Activated CD8-positive, alpha-beta T cell treated with anti-CD3 and anti-CD28 coated beads for 36 hours (primary cell): Measurements from ENCODE around the gene ATMIN. TPM values are rescaled to one million over a fixed set of nuclear protein-coding genes. Genes with fewer than 3 reads are reported as not detected.

Experiments used
- ATAC-seq: fragments of 200-7000 bp; cut with Tn5 transposase; one replicate; pipeline ENCODE4 v1.10.0; 2021; ENCODE audit warnings: mild to moderate bottlenecking, moderate library complexity
- CTCF ChIA-PET: fragments of 350-600 bp; sonication (Branson Sonifier 250); formaldehyde crosslinking; loops from one replicate; lab custom pipeline; 2021; ENCODE audit warnings: antibody characterized with exemption; lab: Charles Lee
- POLR2A ChIA-PET: fragments of 350-600 bp; sonication (Branson Sonifier 250); formaldehyde crosslinking; loops from one replicate; lab custom pipeline; 2021; ENCODE audit warnings: antibody characterized with exemption; lab: Charles Lee
- DNase-seq: peaks from one replicate; pipeline ENCODE4 v3.0.0-alpha.2; 2020
- H3K27ac Mint-ChIP-seq: one replicate; pipeline ENCODE4 v1.8.0; 2021; ENCODE audit warnings: mild to moderate bottlenecking, mixed read lengths
- H3K27me3 Mint-ChIP-seq: one replicate; pipeline ENCODE4 v1.8.0; 2021; ENCODE audit warnings: mixed read lengths
- H3K36me3 Mint-ChIP-seq: one replicate; pipeline ENCODE4 v1.8.0; 2021; ENCODE audit warnings: low read depth, mixed read lengths
- H3K4me1 Mint-ChIP-seq: one replicate; pipeline ENCODE4 v1.8.0; 2021; ENCODE audit warnings: low read depth, mixed read lengths
- H3K4me3 Mint-ChIP-seq: one replicate; pipeline ENCODE4 v1.8.0; 2021; ENCODE audit warnings: mild to moderate bottlenecking, moderate library complexity, mixed read lengths
- H3K9me3 Mint-ChIP-seq: one replicate; pipeline ENCODE4 v1.8.0; 2021; ENCODE audit warnings: mixed read lengths
- intact Hi-C: fragments of 100-400 bp; cut with micrococcal nuclease; formaldehyde crosslinking; loops from one replicate; pipeline ENCODE4 v1.10.0; 2022
- total RNA-seq, 2 experiments: library from RNA; stranded (reverse); gene quantifications; one replicate each; pipeline ENCODE4 v1.2.3, GENCODE V29; 2021
- TF ChIP-seq, protein P1 (sequence below): fragments of 200-600 bp; IDR thresholded peaks from one replicate; pipeline ENCODE4 v1.8.0; 2022; ENCODE audit warnings: antibody characterized with exemption, mild to moderate bottlenecking

Gene ATMIN
- total RNA-seq, 2 experiments from 2014 or later = 17.9 to 19.7 TPM

DNA sequence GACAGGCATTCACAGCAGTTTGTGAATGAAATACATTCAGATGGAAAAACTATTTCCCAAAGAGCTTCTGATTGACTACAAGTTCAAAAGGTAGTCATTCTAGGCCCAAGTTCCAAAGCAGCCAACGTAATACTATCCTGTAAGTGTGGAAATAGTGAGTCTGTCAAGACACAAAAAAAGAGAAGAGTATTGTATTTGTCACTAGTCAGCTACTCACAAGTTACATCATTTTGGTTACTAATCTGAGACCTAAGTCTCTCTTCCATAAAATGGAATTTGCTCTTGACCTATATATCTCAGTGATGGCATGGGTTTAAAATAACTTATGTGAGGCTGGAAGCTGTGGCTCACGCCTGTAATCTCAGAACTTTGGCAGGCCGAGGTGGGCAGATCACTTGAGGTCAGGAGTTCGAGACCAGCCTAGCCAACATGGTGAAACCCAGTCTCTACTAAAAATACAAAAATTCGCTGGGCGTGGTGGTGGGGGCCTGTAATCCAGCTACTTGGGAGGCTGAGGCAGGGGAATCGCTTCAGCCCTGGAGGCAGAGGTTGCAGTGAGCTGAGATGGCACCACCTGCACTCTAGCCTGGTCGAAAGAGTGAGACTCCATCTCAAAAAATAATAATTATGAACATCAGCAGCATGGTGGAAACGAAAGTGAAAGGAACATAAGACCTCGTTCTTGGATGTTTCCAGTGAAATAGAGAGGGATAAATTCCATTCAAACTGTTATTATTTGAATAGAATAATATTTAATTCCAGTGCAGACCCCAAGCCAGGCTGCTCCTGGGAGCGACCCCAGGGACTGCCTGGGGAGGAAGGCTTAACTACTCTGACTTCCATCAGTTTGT lies 31.8 kb upstream of the ATMIN start:
- ATAC-seq (no peak), DNase-seq (peak; percentile 16)
- intact Hi-C loops = no loop called here
- Mint-ChIP-seq H3K4me1 (peaks cover 66% of the 10 kb centered on the region), H3K36me3 (peaks cover 38% of the 10 kb centered on the region), H3K27ac (peak overlapping the region; percentile 85), H3K4me3 (peak overlapping the region; percentile 86), H3K27me3 (no peaks in the 10 kb centered on the region), H3K9me3 (no peaks in the 10 kb centered on the region)
- TF ChIP-seq, protein P1, sequence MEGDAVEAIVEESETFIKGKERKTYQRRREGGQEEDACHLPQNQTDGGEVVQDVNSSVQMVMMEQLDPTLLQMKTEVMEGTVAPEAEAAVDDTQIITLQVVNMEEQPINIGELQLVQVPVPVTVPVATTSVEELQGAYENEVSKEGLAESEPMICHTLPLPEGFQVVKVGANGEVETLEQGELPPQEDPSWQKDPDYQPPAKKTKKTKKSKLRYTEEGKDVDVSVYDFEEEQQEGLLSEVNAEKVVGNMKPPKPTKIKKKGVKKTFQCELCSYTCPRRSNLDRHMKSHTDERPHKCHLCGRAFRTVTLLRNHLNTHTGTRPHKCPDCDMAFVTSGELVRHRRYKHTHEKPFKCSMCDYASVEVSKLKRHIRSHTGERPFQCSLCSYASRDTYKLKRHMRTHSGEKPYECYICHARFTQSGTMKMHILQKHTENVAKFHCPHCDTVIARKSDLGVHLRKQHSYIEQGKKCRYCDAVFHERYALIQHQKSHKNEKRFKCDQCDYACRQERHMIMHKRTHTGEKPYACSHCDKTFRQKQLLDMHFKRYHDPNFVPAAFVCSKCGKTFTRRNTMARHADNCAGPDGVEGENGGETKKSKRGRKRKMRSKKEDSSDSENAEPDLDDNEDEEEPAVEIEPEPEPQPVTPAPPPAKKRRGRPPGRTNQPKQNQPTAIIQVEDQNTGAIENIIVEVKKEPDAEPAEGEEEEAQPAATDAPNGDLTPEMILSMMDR = no peak
- ChIA-PET POLR2A (interaction anchor here (1.1 to 1.5 kb wide), 2 partner anchors 10 to 71 kb away, joined by 3 to 5 read pairs; no protein-coding TSS in a partner anchor), CTCF (interaction anchor here (0.6 to 4.4 kb wide), 21 partner anchors 7 to 312 kb away, joined by 3 to 50 read pairs (median 4); partner anchors contain the start of genes ATMIN and C16orf46)

DNA sequence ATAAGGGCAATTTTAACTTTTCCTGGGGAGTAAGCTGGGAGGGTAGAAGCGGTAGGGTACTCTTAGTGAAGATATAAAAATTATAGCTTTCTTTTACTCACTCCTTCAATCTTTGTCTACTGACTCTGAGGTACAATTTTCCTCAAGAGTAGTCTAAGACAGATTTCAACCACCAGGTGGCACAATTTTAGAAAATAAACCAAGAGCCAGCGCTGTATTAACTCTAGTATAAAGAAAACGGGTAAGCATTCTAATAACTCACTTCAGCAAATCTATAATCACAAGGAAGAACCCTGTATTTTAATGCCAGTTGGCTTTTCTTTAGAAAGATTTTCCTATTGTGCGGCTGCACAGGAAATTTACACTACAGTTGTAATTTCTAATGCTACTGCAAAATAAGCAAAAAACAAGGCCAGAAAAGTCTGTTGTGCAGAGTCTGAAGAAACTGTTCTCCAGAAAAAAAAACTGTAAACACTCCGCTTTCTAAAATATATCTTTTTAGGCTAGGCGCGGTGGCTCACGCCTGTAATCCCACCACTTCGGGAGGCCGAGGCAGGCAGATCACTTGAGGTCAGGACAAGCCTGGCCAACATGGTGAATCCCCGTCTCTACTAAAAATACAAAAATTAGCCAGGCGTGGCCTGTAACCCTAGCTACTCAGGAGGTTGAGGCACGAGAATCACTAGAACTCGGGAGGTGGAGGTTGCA lies 30.8 kb upstream of the ATMIN start:
- peak overlapping the region; percentile 85 for H3K27ac Mint-ChIP-seq
- no peaks in the 10 kb centered on the region for H3K9me3 Mint-ChIP-seq
- intact Hi-C loops = loop anchor here (5.0 kb wide), 1 partner anchor 73 kb away; the partner anchor contains the start of gene C16orf46
- DNase-seq (peak; percentile 49), ATAC-seq (no peak)
- ChIA-PET POLR2A (interaction anchor here (0.8 to 1.1 kb wide), 2 partner anchors 26 to 31 kb away, joined by 3 read pairs; no protein-coding TSS in a partner anchor), CTCF (interaction anchor here (0.6 to 4.4 kb wide), 19 partner anchors 8 to 311 kb away, joined by 3 to 50 read pairs (median 4); partner anchors contain the start of genes ATMIN and C16orf46)
- TF ChIP-seq, protein P1 = peak; percentile 88
- peak overlapping the region; percentile 86 for H3K4me3 Mint-ChIP-seq
- peaks cover 59% of the 10 kb centered on the region for H3K4me1 Mint-ChIP-seq
- H3K36me3 Mint-ChIP-seq = peaks cover 40% of the 10 kb centered on the region
- no peaks in the 10 kb centered on the region for H3K27me3 Mint-ChIP-seq

DNA sequence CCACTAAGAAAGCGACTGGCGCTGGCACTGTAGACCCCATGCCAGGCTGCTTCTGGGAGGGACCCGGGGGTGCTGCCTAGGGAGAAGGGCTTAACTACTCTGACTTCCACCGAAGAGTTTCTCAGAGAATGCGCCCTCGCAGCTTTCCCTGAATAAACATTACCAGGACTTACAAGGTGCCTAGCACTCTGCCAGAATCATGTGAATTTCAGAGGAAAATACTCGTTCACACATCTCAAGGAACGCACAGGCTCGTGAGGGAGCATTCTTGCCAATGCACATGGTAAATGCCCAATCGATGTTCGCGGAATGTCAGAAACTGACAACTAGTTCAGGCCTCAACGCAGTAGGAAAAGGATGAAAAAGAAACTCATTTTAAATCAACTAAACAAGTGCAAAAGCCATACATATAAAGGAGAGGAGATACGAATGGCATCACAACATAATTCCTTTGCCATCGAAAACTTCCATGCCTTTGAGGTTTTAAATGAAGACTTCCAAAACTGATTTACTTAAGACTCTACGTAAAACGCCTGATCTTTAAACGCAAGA lies 30.0 kb upstream of the ATMIN start:
- ATAC-seq (no peak), DNase-seq (no peak)
- Mint-ChIP-seq H3K9me3 (no peaks in the 10 kb centered on the region), H3K27me3 (no peaks in the 10 kb centered on the region), H3K4me1 (peaks cover 53% of the 10 kb centered on the region), H3K4me3 (peak overlapping the region; percentile 86), H3K36me3 (peaks cover 40% of the 10 kb centered on the region), H3K27ac (peak overlapping the region; percentile 100)
- POLR2A ChIA-PET = interaction anchor here (0.7 to 2.2 kb wide), 4 partner anchors 25 to 72 kb away, joined by 3 to 7 read pairs (median 3); partner anchors contain the start of gene ATMIN
- intact Hi-C loops = loop anchor here (5.0 kb wide), 1 partner anchor 72 kb away; the partner anchor contains the start of gene C16orf46
- TF ChIP-seq, protein P1 = no peak
- CTCF ChIA-PET = interaction anchor here (1.6 to 4.4 kb wide), 4 partner anchors 9 to 30 kb away, joined by 4 to 50 read pairs (median 14); partner anchors contain the start of gene ATMIN

DNA sequence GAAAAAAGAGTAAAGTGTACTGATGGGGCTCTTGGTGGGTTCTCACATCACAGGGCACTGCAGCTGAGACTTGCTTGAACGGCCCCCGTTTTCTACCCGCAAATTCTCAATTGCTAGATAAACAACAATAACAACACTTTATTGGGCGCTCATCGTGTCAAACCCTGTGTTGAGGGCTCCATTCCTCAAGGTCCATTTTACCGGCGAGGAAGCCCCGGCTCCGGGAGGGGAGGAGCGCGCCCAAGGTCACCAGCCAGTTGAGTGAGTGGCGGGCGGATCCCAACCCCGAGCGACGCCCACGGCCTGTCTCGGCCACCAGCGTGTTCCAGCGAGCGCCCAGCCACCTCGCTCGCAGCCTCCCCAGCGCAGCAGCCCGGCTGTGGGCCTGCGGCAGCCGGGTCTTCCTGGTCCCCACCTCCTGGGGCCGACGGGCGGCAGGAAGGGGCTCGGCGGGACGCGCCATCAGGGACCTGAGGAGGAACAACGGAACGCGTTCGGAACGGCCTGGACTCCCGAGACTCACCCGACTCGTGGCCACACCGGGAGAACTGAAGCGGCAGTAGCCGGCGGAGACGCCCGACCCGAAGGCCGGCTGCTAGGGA lies 29.3 kb upstream of the ATMIN start:
- Mint-ChIP-seq H3K9me3 (no peaks in the 10 kb centered on the region), H3K27ac (peak overlapping the region; percentile 100), H3K27me3 (no peaks in the 10 kb centered on the region), H3K4me3 (peak overlapping the region; percentile 86), H3K4me1 (peaks cover 48% of the 10 kb centered on the region), H3K36me3 (peaks cover 43% of the 10 kb centered on the region)
- CTCF ChIA-PET = interaction anchor here (0.9 to 4.4 kb wide), 3 partner anchors 25 to 30 kb away, joined by 4 to 50 read pairs (median 16); partner anchors contain the start of gene ATMIN
- TF ChIP-seq, protein P1 = no peak
- ATAC-seq = peak; percentile 35
- DNase-seq = peak; percentile 84
- POLR2A ChIA-PET = interaction anchor here (0.9 to 3.2 kb wide), 11 partner anchors 11 to 309 kb away, joined by 3 to 20 read pairs (median 3); partner anchors contain the start of genes ATMIN, C16orf46 and GAN
- intact Hi-C loops = loop anchor here (5.0 kb wide), 1 partner anchor 71 kb away; the partner anchor contains the start of gene C16orf46
